Mesendoderm (in vitro differentiated cells): Measurements from ENCODE around the gene ANKZF1.
"Not testable (repeated sequence)": the region's sequence is repeated elsewhere in the genome, so short reads cannot be mapped to it uniquely, and the experiment has no call there.

ENCODE experiments used
- DNase-seq: peaks from one replicate; pipeline ENCODE4 v3.0.0; 2013
- H2AK5ac ChIP-seq: 2 replicates; pipeline ENCODE4 v1.6.1; 2013; ENCODE audit warnings: low read length, inconsistent platforms
- H2BK120ac ChIP-seq: 2 replicates; pipeline ENCODE4 v1.6.1; 2013; ENCODE audit warnings: low read depth, mild to moderate bottlenecking, low read length, moderate library complexity, mixed read lengths
- H2BK15ac ChIP-seq: replicated peaks from 2 replicates; pipeline ENCODE4 v1.6.1; 2013; ENCODE audit warnings: low read depth, mild to moderate bottlenecking, moderate library complexity
- H2BK5ac ChIP-seq: 2 replicates; pipeline ENCODE4 v1.6.1; 2013; ENCODE audit warnings: low read length, inconsistent platforms
- H3K18ac ChIP-seq: 2 replicates; pipeline ENCODE4 v1.6.1; 2013; ENCODE audit warnings: mild to moderate bottlenecking, low read length, mixed read lengths
- H3K23ac ChIP-seq: one replicate; pipeline ENCODE4 v1.6.1; 2013; ENCODE audit warnings: low read length
- H3K27ac ChIP-seq: 2 replicates; pipeline ENCODE4 v1.5.1; 2013; ENCODE audit warnings: low read depth, mild to moderate bottlenecking, inconsistent platforms, low read length, moderate library complexity
- H3K27me3 ChIP-seq: 2 replicates; pipeline ENCODE4 v1.6.1; 2013; ENCODE audit warnings: low read length, control low read depth, mild to moderate bottlenecking, inconsistent platforms; ENCODE audit not compliant: insufficient read depth, poor library complexity
- H3K36me3 ChIP-seq: 2 replicates; pipeline ENCODE4 v1.6.1; 2013; ENCODE audit warnings: low read length, inconsistent platforms; ENCODE audit not compliant: control insufficient read depth, insufficient read depth
- H3K4ac ChIP-seq: one replicate; pipeline ENCODE4 v1.6.1; 2013; ENCODE audit warnings: low read depth, mild to moderate bottlenecking, low read length, moderate library complexity
- H3K4me1 ChIP-seq: 2 replicates; pipeline ENCODE4 v1.6.1; 2013; ENCODE audit warnings: low read depth, low read length, inconsistent platforms; ENCODE audit not compliant: control insufficient read depth
- H3K4me2 ChIP-seq: 2 replicates; pipeline ENCODE4 v1.6.1; 2013; ENCODE audit warnings: low read length
- H3K4me3 ChIP-seq: 2 replicates; pipeline ENCODE4 v1.5.1; 2013; ENCODE audit warnings: mild to moderate bottlenecking, low read length
- H3K56ac ChIP-seq: one replicate; pipeline ENCODE4 v1.6.1; 2013; ENCODE audit warnings: low read length
- H3K79me1 ChIP-seq: 2 replicates; pipeline ENCODE4 v1.6.1; 2013; ENCODE audit warnings: low read length, inconsistent platforms
- H3K79me2 ChIP-seq: 2 replicates; pipeline ENCODE4 v1.6.1; 2013; ENCODE audit warnings: mild to moderate bottlenecking, low read length; ENCODE audit not compliant: control insufficient read depth, insufficient read depth
- H3K9ac ChIP-seq: 2 replicates; pipeline ENCODE4 v1.6.1; 2013; ENCODE audit warnings: low read length, inconsistent platforms
- H4K5ac ChIP-seq: one replicate; pipeline ENCODE4 v1.6.1; 2013; ENCODE audit warnings: low read length
- H4K8ac ChIP-seq: one replicate; pipeline ENCODE4 v1.6.1; 2013; ENCODE audit warnings: low read depth, mild to moderate bottlenecking, control low read depth, low read length, moderate library complexity
- WGBS: extraction: QIAGEN DNeasy Blood & Tissue Kit; methylation state at CpG from one replicate; pipeline ENCODE4 v1.1.7; 2013; ENCODE audit warnings: low lambda C conversion rate, missing lambda C conversion rate; ENCODE audit not compliant: insufficient coverage; ENCODE audit errors: extremely low coverage; 5-methylcytosine and 5-hydroxymethylcytosine counted together

ANKZF1 gene

DNA sequence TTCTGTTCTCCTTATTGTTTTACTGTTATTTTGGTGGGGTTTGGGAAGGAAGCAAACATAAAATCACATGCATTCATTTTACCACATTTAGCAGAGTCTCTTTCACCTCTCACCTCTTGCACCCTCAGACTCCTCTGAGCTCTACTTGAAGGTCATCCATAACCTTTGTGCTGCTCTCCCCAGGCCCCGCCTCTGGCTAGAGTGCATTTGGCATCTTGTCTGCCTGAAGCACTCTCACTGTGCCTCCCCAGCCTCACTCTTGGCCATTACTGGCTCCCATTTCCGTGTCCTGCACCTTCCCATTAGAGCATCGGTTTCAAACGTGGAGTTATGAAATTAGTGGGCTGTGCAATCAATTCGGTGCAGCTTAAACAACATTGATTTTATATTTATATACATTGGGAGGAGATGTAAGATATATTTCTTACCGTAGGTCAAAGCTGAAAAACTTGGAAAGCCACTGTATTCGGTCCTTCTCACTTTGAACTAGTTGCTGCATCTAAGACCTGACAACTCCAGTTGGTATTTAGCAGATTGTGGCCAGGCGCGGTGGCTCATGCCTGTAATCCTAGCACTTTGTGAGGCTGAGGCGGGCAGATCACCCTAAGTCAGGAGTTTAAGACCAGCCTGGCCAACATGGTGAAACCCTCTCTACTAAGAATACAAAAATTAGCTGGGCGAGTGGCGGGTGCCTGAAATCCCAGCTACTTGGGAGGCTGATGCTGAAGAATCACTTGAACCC is 30.0 kb upstream of the ANKZF1 start:
- Histone ChIP-seq H2BK15ac (no peak overlapping the region), H3K27me3 (no peaks in the 10 kb centered on the region), H3K56ac (no peak overlapping the region), H3K4me2 (no peak overlapping the region), H2BK120ac (no peak overlapping the region), H3K4me1 (no peaks in the 10 kb centered on the region), H3K27ac (no peak overlapping the region), H3K18ac (no peak overlapping the region), H3K79me1 (no peaks in the 10 kb centered on the region), H4K5ac (no peak overlapping the region), H2BK5ac (no peak overlapping the region), H3K36me3 (no peaks in the 10 kb centered on the region), H3K79me2 (no peaks in the 10 kb centered on the region), H3K4me3 (no peak overlapping the region), H4K8ac (no peak overlapping the region), H3K9ac (no peak overlapping the region), H3K4ac (no peak overlapping the region), H2AK5ac (no peak overlapping the region), H3K23ac (no peak overlapping the region)
- DNase-seq = no peak
- WGBS = no CpG with 5 or more reads among the region's 12 CpGs

- not testable (repeated sequence) for H3K4me1 ChIP-seq, H2BK15ac ChIP-seq, H3K4me3 ChIP-seq, H3K18ac ChIP-seq, H4K8ac ChIP-seq, H3K56ac ChIP-seq, H3K27me3 ChIP-seq, H3K4me2 ChIP-seq, H2BK5ac ChIP-seq, H3K27ac ChIP-seq, H3K23ac ChIP-seq, H3K36me3 ChIP-seq, H3K79me1 ChIP-seq, H4K5ac ChIP-seq, H2AK5ac ChIP-seq, DNase-seq, H3K4ac ChIP-seq, H2BK120ac ChIP-seq, H3K79me2 ChIP-seq, H3K9ac ChIP-seq
- no CpG with 5 or more reads among the region's 26 CpGs for WGBS
Observed at GRCh38 chr2:219200502-219201326, 28.9 kb upstream of the ANKZF1 start.

DNA sequence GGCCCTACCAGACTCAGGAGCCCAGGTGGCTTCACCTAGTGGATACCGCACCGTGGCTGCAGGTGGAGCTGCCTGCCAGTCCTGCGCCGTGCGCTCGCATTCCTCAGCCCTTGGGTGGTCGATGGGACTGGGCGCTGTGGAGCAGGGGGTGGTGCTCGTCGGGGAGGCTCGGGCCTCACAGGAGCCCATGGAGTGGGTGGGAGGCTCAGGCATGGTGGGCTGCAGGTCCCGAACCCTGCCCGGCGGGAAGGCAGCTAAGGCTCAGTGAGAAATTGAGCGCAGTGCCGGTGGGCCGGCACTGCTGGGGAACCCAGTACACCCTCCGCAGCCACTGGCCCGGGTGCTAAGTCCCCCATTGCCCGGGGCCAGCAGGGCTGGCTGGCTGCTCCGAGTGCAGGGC is 28.3 kb upstream of the ANKZF1 start:
- not testable (repeated sequence) for H2BK5ac ChIP-seq, H3K4me3 ChIP-seq, DNase-seq, H3K23ac ChIP-seq, H3K27ac ChIP-seq, H3K79me1 ChIP-seq, H4K5ac ChIP-seq, H3K4me2 ChIP-seq, H3K9ac ChIP-seq, H3K4me1 ChIP-seq, H3K27me3 ChIP-seq, H3K36me3 ChIP-seq, H3K18ac ChIP-seq, H2BK120ac ChIP-seq, H4K8ac ChIP-seq, H2AK5ac ChIP-seq, H3K4ac ChIP-seq, H2BK15ac ChIP-seq, H3K79me2 ChIP-seq, H3K56ac ChIP-seq
- WGBS = no CpG with 5 or more reads among the region's 21 CpGs

- no peak overlapping the region for H2AK5ac ChIP-seq
- H3K27me3 ChIP-seq = no peaks in the 10 kb centered on the region
- H2BK5ac ChIP-seq = no peak overlapping the region
- H2BK15ac ChIP-seq = no peak overlapping the region
- H3K4me2 ChIP-seq = no peak overlapping the region
- no peaks in the 10 kb centered on the region for H3K36me3 ChIP-seq
- no peak overlapping the region for H3K4me3 ChIP-seq
- H3K4ac ChIP-seq = no peak overlapping the region
- H4K5ac ChIP-seq = no peak overlapping the region
- no peak overlapping the region for H3K18ac ChIP-seq
- H3K23ac ChIP-seq = no peak overlapping the region
- WGBS = no CpG with 5 or more reads among the region's 7 CpGs
- peaks cover 4% of the 10 kb centered on the region for H3K4me1 ChIP-seq
- H3K79me2 ChIP-seq = no peaks in the 10 kb centered on the region
- no peak overlapping the region for H3K9ac ChIP-seq
- H3K27ac ChIP-seq = no peak overlapping the region
- no peak overlapping the region for H4K8ac ChIP-seq
- H2BK120ac ChIP-seq = no peak overlapping the region
- H3K79me1 ChIP-seq = no peaks in the 10 kb centered on the region
- no peak overlapping the region for H3K56ac ChIP-seq
- DNase-seq = no peak
Observed at GRCh38 chr2:219204425-219205164, 25.0 kb upstream of the ANKZF1 start.

DNA sequence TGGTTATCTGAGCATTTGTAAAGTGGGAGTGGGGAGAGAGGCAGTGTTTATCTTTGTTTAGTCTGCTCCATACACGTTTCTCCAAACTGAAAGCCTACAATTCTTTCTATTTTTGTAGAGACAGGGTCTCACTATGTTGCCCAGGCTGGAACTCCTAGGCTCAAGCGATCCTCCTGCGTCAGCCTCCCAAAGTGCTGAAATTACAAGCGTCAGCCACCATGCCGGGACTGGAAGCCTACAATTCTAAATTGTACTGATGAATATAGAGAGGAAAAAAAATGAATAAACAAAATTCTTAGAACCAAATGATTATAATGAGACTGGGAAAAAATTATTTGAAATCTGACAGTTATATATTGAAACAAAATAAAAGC is 24.5 kb upstream of the ANKZF1 start:
- no peak overlapping the region for H2BK5ac ChIP-seq
- H3K79me1 ChIP-seq = no peaks in the 10 kb centered on the region
- no peak overlapping the region for H2BK120ac ChIP-seq
- no peak overlapping the region for H4K8ac ChIP-seq
- no peak overlapping the region for H2AK5ac ChIP-seq
- WGBS = no CpG with 5 or more reads among the region's 5 CpGs
- no peaks in the 10 kb centered on the region for H3K27me3 ChIP-seq
- no peak overlapping the region for H3K9ac ChIP-seq
- no peaks in the 10 kb centered on the region for H3K79me2 ChIP-seq
- no peak overlapping the region for H4K5ac ChIP-seq
- no peak for DNase-seq
- H3K56ac ChIP-seq = no peak overlapping the region
- H3K36me3 ChIP-seq = no peaks in the 10 kb centered on the region
- H3K18ac ChIP-seq = no peak overlapping the region
- no peak overlapping the region for H3K27ac ChIP-seq
- H3K4me3 ChIP-seq = no peak overlapping the region
- H3K4me1 ChIP-seq = peaks cover 4% of the 10 kb centered on the region
- H2BK15ac ChIP-seq = no peak overlapping the region
- H3K4me2 ChIP-seq = no peak overlapping the region
- H3K23ac ChIP-seq = no peak overlapping the region
- H3K4ac ChIP-seq = no peak overlapping the region
